NCI-H1417 (cell line): ENCODE data around the gene NPDC1.

Experiments used
- DNase-seq, 3 experiments: peaks; one replicate each; lab custom pipeline; 2025; lab: John Stamatoyannopoulos, UW

NPDC1 gene

DNA sequence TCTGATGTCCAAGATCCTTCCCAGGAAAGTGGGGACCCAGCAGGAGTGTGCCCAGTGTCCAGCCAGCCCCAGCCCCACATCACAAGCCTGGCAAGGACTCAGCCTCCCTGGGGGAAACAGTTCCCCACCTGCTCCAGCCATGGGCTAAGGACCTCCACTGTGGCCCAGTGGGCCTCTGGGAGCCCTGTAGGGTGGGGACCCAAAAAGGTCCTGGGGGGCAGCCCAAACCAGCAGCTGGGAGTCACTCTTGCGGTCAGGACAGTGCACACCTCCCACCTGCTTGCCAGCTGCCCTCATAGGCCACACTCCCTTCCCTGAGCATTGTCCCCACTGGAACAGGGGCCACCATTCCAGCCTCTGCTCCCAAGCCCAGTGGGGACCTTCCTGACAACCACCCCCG lies 19.6 kb downstream of the NPDC1 start:
- no peak for DNase-seq

DNA sequence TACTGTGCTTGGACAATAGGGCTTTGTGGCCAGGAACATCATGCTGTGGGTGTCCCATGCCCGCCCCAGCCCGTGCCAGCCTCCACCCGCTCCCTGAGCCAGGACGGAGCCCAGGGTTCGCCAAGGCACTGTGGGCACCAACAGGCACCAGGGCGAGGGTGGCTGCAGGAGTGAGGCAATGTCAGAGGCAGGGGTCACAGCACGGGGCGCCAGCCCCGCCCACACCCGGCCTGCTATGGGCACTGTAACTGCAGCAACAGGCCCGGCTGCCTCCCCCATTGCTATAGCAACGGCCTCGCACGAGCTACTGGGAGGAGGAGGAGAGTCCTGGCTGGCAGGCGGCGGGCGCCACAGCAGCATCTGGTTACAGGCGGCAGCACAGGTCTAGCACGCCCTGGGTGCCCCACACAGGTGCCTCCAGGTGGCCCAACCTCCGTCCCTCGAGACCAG lies 20.4 kb downstream of the NPDC1 start:
- DNase-seq: peak; percentile 83 to 98 (median 94)

DNA sequence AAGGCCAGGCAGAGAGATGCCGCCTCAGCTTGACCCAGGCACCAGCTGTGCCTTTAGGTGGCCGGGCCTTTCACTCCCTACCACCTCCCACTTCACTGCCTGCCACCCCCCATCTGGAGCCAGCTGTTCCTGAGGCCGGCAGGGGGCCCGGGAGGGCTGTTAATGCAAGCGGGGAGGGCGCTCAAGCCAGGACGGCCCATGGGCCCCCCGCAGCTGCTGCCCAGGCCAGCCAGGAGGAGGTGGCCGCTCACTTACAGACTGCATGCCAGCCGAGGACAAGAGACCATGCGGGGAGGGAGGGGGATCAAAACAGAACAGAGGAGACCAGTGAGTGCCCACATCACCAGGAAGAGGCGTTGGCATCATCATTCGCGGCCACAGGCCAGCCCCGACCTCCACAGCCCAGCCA lies 22.4 kb downstream of the NPDC1 start:
- DNase-seq: no peak

DNA sequence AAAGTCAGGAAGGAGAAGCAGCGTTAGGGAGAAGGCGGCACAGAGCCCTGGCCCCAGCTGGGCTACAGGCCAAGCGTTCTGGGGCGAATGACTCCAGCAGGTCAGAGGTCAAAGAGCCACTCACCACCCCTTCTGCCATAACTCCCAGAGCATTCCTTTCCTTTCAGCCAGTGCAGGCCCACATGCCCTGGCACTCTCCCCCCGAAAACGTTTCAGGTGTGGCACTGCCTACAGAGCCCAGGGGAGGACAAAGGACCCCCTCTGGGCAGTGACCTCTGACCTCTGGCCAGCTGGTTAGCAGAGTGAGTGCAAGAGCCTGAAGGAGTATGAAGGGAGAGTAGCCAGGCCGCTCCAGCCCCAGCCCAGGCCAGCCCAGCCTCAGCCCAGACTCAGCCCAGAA lies 22.8 kb downstream of the NPDC1 start:
- DNase-seq: no peak

DNA sequence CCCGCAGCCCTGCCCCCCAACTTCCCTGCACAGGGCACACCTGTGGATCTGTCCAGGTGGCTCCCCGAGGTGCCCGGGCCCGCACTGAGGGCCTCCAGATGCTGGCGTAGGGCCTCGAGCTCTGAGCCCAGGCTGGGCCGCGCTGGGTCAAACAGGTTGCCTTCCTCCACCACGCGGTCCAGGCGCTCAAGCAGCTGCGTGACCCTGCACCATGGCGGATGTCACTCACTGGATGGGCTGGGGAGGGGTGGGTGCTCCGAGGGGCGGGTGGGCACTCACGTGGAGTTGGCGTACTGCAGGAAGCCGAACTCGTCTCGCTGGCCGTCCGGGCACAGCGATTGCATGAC lies 23.3 kb downstream of the NPDC1 start:
- DNase-seq: no peak

DNA sequence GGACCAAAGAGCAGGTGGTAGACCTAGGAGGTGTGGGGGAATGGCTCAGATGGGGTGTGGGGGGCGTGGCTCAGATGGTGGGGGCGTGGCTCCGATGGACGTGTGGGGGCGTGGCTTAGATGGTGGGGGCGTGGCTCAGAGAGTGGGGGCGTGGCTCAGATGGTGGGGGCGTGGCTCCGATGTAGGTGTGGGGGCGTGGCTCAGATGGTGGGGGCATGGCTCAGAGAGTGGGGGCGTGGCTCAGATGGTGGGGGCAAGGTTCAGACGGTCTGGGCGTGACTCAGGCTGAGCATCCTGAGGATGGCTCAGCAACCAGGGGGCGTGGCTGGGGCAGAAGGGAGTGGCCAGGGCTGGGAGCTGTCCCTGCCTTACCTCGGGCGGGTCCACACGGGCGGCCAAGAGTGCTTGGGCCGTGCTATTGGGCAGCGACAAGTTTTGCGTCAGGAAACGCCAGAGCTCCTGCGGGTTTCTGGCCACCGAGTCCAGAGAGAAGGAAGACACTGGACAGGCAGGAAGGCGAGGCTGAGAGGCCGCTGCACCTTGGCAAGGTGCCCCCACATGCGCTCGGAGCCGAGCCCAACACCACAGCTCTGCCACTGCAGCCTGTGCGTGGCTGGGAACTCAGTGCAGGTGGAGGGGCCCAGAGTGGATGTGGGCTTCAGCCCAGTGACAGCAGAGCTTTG lies 23.9 kb downstream of the NPDC1 start:
- peak; percentile 41 to 51 (median 46) for DNase-seq

DNA sequence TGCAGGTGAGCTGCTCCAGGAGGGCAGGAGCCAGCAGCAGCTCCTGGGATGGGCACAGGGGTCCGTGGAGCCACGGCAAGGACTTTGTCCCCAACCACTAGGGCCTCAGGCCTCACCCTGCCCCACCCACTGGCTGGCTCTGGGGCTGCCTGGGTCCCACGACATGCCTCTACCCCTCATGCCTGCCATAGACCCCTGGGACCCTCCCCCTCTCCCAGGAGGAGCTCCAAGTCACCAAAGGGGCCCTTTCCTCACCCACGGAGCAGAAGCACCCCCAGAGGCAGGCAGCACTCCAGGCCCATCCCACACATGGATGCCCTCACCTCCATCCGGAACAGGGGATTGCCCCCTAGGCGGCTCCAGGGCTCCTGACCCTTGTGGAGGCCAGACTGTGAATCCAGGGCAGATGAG lies 24.4 kb downstream of the NPDC1 start:
- no peak for DNase-seq

DNA sequence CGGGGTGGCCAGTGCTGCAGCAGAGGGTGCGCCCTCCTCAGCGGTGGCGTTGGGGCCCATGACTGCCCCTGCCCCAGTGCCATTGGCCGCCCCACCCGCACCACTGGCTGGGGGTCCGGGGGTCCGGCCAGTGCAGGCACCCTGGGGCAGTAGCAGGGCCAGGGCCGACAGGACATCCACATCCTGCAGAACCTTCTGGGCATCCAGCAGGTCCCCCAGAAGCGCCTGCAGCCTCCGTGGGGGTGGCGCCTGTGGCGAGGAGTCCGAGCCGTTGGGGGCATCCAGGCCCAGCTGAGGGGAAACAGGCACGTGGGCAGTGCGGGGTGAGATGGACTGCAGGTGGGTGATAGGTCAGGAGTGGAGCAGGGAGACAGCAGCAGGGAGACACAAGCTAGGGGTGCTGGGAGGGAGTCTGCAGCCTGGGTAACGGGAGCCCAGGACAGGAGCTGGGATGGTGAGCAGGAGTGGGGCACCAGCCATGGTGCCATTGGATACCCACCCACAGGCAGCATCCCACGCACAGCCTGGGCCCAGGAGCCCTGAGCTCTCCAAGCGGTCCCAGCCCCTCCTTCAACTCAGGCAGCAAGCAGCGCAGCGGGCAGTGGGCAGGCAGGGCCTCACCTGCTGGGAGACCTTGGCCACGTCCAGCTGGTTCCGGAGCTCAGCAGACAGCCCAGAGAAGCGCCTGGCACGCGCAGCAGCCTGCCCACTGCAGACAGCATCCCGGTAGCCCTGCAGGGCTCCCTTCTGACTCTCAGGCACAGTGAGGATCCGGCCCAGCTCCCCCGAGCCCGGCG lies 25.0 kb downstream of the NPDC1 start:
- DNase-seq: no peak

DNA sequence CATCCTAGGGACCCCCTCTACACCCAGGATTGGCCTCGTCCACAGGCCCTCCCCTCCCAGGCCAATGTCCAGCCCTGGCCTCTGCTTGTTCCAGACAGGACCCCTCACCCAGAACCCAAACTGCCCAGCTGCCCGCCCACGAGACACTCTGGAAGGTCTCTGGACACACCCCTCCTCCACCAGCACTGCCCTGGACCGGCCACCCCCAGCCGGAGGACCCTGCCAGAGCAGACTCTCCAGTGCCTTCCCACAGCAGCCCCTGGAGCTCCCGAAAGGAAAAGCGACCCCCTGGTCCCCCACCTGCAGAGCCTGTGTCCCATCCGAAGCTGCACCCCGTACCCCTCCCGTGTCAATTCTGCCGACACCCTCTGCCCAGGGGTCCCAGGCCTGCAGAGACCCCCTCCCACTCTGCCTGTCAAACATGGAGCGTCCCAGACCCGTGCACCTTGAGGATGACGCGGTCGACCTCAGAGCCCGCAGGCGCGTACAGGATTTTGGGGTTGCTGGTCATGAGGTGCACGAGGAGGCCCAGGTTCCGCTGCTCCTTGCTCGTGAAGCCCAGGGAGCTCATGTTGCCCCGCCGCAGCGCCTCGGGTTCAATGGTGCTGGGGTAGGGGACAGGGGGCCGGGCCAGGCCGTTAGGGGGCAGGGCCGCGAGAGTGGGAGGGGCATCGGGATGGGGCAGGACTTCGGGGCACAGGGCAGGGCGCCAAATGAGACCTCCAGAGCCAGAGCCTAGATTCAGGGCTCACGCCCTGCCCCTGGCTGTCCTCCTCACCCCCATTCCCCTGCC lies 25.9 kb downstream of the NPDC1 start:
- DNase-seq: no peak

DNA sequence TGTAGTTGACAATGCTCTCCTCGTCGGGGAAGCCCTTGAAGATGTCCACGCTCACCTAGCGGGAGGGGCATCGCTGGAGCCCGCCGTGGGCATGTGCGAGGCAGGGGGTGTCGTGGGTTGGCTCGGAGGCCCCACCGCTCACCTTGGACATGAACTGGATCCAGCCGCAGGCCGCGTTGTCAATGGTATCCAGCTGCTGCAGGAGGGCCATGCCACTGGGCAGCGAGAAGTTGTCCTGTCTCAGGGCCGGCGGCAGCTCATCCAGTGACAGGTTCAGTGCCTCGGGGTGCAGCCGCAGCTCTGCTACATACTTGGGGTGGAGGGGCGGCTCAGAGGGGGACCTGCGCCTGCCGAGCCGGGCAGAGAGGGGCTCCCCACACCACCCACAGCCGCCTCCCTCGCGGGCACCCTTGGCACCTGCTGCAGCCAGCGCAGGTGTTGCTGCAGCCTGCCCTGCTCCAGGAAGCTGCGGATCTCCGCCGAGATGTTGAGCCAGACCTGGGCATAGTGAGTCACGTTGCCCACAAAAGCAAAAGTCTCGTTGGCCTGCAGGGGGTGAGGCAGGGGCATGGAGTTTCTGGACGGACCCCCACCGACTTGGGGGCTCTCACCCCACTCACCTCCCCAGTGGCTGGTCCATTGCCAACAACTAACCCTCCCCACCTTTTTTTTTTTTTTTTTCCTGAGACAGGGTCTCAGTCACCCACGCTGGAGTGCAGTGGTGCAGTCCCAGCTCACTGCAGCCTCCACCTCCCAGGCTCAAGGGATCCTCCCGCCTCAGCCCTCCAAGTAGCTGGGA lies 27.0 kb downstream of the NPDC1 start:
- DNase-seq: no peak

DNA sequence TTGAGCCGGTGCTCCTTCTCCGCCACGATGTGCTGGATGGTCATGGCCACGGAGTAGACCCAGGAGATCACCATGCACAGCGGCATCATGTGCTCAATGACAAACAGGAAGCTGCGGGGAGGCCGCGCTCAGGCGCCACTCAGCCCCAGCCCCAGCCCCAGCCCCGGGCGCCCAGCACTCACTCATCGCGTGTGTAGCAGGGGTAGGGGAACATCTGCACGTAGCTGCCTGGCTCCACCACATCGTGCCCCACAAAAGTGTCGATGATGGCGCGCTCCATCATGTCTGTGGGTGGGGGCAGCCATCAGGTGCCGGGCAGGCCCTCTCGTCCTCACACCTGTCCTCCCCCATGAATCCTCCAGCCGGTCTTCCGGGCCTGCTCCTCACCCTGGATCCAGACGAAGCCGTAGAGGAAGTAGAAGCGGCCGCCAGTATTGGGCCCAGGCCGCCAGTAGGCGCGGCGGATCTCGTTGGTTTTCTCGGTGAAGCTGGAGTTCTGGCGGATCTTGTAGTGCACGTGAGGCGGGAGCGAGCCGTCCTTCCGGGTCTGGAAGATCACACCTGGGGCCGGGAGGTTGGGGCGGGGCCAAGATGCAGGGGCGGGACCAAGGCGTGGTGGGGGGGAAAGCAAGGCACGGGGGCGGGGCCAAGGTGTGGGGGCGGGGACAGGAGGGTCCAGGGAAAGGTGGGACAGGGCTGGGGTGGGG lies 28.0 kb downstream of the NPDC1 start:
- no peak for DNase-seq

DNA sequence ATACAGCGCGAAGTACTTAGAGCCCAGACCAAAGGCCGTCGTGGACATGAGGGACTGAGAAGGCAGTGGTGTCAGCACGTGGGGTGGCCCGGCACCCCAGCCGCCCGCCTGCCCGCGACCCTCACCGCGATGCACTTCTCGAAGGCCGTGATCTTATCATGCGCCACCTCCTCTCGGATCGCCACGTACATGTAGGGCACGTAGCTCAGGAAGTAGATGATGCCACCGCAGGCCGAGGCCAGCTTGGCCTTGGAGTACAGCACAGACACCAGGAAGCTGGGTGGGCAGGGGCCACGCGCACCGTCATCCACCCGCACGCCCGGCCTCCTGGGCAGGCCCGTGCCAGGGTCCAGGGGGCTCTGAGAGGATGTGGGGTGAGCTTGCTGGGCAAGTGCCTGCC lies 28.9 kb downstream of the NPDC1 start:
- DNase-seq: no peak

DNA sequence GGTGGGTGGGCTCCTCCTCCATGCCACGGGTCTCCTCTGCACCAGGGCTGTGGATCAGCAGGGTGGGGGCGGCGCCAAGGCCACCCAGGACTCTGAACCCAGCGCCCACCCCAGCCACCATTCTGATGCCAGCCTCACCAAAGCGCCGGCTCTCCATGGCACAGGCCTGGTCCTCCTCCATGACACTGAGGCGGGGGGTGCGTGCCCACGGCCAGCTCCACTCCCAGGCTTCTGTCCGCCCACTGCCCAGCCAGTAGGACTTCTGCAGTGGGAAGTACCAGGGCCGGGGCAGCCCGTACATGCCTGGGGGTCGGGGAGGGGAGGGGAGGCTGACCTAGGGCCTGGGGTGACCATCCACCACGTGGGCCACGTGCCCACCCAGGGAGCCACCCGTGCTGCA lies 29.5 kb downstream of the NPDC1 start:
- no peak for DNase-seq

DNA sequence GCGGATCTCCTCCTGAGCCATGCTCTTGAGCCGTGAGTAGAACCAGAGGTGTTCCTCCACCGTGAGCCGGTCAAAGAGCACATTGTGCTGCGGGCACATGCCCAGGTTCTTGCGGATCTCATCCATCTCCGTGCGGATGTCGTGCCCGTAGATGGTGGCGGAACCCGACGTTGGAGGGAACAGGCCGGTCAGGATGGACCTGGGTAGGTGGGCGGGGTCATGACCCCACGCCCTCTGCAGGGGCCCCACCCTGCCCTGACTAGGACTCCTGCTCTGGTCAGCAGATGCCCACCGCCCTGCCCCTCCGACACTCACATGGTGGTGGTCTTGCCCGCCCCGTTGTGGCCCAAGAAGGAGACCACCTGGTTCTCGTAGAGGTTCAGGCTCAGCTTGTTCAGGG lies 30.0 kb downstream of the NPDC1 start:
- no peak for DNase-seq

DNA sequence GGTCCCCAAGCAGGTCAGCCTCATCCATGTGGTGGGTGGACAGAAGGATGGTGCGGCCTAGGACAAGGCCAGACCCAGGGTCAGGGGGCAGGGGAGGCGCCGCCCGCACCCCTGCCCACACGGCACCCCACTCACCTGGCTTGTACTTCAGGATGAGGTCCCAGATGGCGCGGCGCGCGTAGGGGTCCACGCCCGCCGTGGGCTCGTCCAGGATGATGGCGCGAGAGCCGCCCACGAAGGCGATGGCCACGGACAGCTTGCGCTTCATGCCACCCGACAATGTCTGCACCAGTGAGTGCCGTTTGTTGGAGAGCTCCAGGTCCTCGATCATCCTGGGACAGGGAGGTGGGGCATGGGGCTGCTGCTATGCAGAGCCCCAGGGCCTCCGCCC lies 30.4 kb downstream of the NPDC1 start:
- no peak for DNase-seq

DNA sequence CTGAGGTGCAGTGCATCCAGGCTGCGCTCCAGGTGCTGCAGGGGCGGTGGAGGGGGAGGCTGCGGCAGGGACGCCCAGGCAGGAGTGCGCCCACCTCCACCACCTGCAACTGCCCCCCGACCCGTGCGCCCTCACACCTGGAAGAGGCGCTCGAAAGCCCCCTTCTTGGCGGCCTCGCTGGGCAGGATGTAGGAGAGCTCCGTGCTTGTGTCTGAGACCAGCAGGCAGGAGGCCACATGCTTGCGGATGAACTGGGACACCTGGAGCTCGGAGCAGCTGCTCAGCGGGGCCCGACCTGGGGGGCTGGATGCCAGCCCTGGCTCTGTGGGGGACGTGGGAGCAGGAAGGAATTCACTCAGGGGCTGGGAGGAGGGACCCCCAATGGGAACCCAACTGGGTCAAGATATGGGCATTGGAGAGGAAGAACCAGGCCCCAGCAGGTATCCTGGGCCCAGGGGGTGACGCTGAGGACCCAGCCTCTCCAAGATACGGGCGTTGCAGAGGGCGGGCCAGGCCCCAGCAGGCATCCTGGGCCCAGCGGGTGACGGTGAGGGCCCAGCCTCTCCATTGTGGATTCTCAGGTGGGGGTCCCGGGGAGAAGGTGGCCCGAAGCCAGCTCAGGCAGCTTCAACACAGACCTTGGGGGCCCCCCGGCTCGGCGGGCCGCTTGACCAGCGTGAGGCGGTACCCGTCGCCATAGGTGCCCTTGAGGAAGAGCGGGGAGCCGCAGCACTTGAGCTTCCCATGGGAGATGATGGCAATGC lies 31.0 kb downstream of the NPDC1 start:
- no peak for DNase-seq

DNA sequence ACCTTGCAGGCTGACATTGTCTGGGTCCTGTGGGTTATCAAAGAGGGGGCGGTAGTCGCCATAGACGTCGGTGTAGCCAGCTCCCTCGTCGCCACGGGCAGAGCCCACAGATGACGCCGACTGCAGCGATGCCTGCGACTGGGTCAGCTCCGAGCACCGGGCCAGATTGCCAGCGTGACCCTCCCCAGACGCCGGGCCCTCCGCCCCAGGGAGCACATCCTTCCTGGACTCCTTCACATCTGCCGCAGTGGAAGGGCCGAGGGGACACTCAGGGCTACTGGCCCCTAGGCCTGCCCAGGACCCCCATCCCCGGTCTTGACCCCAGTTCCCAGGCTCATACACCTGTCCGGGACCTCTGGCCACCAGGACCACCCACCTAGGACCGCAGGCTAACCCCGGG lies 31.8 kb downstream of the NPDC1 start:
- DNase-seq: no peak

DNA sequence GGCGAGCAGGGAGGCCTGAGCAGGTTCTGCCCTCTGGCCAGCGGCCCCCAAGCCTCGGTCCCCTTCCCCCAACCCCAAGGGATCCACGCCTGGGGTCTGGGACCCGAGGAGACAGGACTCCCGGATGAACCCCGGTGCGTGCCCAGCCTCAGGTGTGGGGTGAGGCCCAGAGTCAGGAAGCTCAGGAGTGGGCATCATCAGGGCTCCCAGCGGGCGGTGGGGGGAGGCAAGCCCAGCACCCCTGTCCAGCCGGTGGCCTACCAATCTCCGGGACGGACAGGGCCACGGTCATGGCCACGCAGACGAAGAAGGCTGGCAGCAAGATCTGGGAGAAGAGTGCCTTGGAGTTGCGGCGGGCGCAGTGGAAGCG lies 32.4 kb downstream of the NPDC1 start:
- no peak for DNase-seq

DNA sequence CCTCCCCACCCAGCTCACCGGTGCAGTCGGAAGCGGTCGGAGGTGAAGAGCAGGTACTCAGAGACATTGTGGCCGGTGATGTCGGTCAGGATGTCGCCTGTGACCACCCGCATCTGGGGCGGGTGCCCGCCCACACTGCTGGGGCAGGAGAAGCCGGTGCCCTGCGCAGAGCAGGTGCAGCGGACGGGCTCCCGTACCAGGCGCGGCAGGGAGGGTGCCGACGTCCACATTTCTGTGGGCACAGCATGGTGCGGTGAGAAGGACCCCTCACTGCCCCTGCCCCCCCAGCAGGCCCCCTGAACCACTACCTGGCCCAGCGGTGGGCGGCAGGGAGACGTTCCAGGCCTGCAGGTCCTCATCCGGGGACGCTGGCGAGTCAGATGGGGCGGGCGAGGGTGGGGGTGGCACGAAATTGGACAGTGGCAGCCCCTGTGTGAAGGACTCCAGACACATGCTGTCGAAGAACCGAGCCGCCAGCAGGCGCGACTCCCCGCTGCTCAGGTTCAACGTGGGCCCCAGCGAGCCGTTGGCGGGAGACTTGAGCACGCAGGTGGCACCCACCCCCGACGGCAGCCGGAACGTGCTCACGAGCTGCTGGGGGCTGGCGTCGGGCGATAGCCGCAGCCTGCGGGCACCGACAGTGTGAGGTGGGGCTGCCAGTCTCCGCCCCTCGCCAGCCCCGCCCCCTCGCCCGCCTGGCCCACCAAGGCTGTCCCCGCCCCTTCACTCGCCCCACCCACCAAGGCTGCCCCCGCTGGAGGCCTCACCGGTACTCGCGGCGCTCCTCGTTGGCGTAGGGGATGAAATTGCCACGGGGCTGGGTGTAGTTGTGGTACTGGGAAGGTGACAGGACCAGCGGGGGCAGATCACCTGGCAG lies 33.0 kb downstream of the NPDC1 start:
- DNase-seq: no peak
